SK-N-SH (cell line): ENCODE measurements around the gene TBC1D21. TPM values are rescaled to one million over a fixed set of nuclear protein-coding genes. Genes with fewer than 3 reads are reported as not detected.

Experiments used
- CTCF ChIA-PET: fragments of 300-600, 350-600 bp; formaldehyde crosslinking; extraction: SDS; loops from one replicate; lab custom pipeline; 2021; lab: Yijun Ruan, JAX
- POLR2A ChIA-PET: fragments of 350-600 bp; sonication (Branson Sonifier 250); formaldehyde crosslinking; extraction: SDS; loops from one replicate; lab custom pipeline; 2020; ENCODE audit warnings: antibody characterized with exemption, inconsistent platforms; lab: Yijun Ruan, JAX
- DNase-seq: peaks from one replicate; pipeline ENCODE4 v3.0.0; 2012
- H2AFZ ChIP-seq: fragments of 200-600 bp; sonication (generic); 2 replicates; pipeline ENCODE4 v1.8.1; 2016; ENCODE audit warnings: antibody characterized with exemption, mild to moderate bottlenecking, low read depth
- H3F3A ChIP-seq: fragments of 200-600 bp; sonication (generic); replicated peaks from 2 replicates; pipeline ENCODE3; 2016; ENCODE audit warnings: antibody characterized with exemption, mild to moderate bottlenecking; ENCODE audit not compliant: insufficient read depth
- H3K27ac ChIP-seq, 2 experiments: fragments of 200-500 bp in 1 of 2; fragments of 200-600 bp in 1 of 2; sonication (Bioruptor generic) in 1 of 2; sonication (generic), shearing (Covaris generic) in 1 of 2; 2 replicates each; pipeline versions ENCODE4 v1.5.1 to v1.6.1; 2014 to 2016; ENCODE audit warnings: low read depth in 2 of 2, inconsistent platforms in 1 of 2, low read length in 1 of 2, mild to moderate bottlenecking in 1 of 2, mixed read lengths in 1 of 2
- H3K27me3 ChIP-seq: fragments of 200-600 bp; sonication (generic), shearing (Covaris generic); 2 replicates; pipeline ENCODE4 v1.6.1; 2016; ENCODE audit warnings: mixed run types; ENCODE audit not compliant: insufficient read depth
- H3K36me3 ChIP-seq, 2 experiments: fragments of 200-500 bp in 1 of 2; fragments of 200-600 bp in 1 of 2; sonication (Bioruptor generic) in 1 of 2; sonication (generic) in 1 of 2; replicated peaks in 1 of 2; 2 replicates each; pipeline versions ENCODE3 to v1.5.1; 2014 to 2016; ENCODE audit warnings: low read length in 1 of 2, mild to moderate bottlenecking in 1 of 2; ENCODE audit not compliant: insufficient read depth in 2 of 2, control insufficient read depth in 1 of 2
- H3K4me1 ChIP-seq, 2 experiments: fragments of 200-500 bp in 1 of 2; fragments of 200-600 bp in 1 of 2; sonication (Bioruptor generic) in 1 of 2; sonication (generic), shearing (Covaris generic) in 1 of 2; 2 replicates each; pipeline versions ENCODE4 v1.5.1 to v1.6.1; 2014 to 2016; ENCODE audit warnings: low read depth in 1 of 2, low read length in 1 of 2, mixed run types in 1 of 2; ENCODE audit not compliant: insufficient read depth in 2 of 2, control insufficient read depth in 1 of 2
- H3K4me2 ChIP-seq: fragments of 200-600 bp; sonication (generic), shearing (Covaris generic); 2 replicates; pipeline ENCODE4 v1.6.1; 2017; ENCODE audit warnings: mixed run types
- H3K4me3 ChIP-seq, 2 experiments: fragments of 200-500 bp in 1 of 2; fragments of 200-600 bp in 1 of 2; sonication (Bioruptor generic) in 1 of 2; sonication (generic), shearing (Covaris generic) in 1 of 2; 2 replicates each; pipeline versions ENCODE4 v1.5.1 to v1.8.1; 2014 to 2016; ENCODE audit warnings: low read depth in 2 of 2, inconsistent platforms in 1 of 2, low read length in 1 of 2, mild to moderate bottlenecking in 1 of 2, mixed read lengths in 1 of 2, moderate library complexity in 1 of 2
- H3K79me2 ChIP-seq: fragments of 200-600 bp; sonication (generic); 2 replicates; pipeline ENCODE4 v1.8.1; 2017; ENCODE audit warnings: mild to moderate bottlenecking; ENCODE audit not compliant: insufficient read depth
- H3K9ac ChIP-seq: fragments of 200-600 bp; sonication (generic); 2 replicates; pipeline ENCODE4 v1.6.1; 2017; ENCODE audit warnings: mixed run types
- H3K9me2 ChIP-seq: fragments of 200-600 bp; sonication (generic); 2 replicates; pipeline ENCODE4 v1.6.1; 2017; ENCODE audit warnings: mixed run types
- H3K9me3 ChIP-seq: fragments of 200-600 bp; sonication (generic); 2 replicates; pipeline ENCODE4 v1.6.1; 2017; ENCODE audit warnings: mixed run types, mild to moderate bottlenecking, moderate library complexity
- H4K20me1 ChIP-seq: fragments of 200-600 bp; sonication (generic); 2 replicates; pipeline ENCODE4 v1.6.1; 2017; ENCODE audit warnings: mild to moderate bottlenecking, mixed run types; ENCODE audit not compliant: insufficient read depth
- EP300 ChIP-seq, 2 experiments: IDR thresholded peaks; 2 replicates each; pipeline versions ENCODE4 v1.4.0 to v1.6.1; 2012; ENCODE audit warnings: borderline replicate concordance in 1 of 2, low read depth in 1 of 2, low read length in 1 of 2
- EZH2phosphoT487 ChIP-seq: fragments of 200-600 bp; sonication (generic); IDR thresholded peaks from 2 replicates; pipeline ENCODE4 v1.6.1; 2017; ENCODE audit warnings: low read depth, mixed run types, mild to moderate bottlenecking, antibody characterized with exemption, moderate library complexity, borderline replicate concordance
- GABPA ChIP-seq: IDR thresholded peaks from 2 replicates; pipeline ENCODE4 v1.4.0; 2012; ENCODE audit warnings: low read depth, mild to moderate bottlenecking
- GATA2 ChIP-seq: sonication (generic); formaldehyde crosslinking; IDR thresholded peaks from 2 replicates; pipeline ENCODE4 v1.5.0; 2020; ENCODE audit warnings: mild to moderate bottlenecking, missing genetic modification reagents
- JUND ChIP-seq: IDR thresholded peaks from 2 replicates; pipeline ENCODE4 v1.4.0; 2012
- MAX ChIP-seq: IDR thresholded peaks from 2 replicates; pipeline ENCODE4 v1.4.0; 2012; ENCODE audit warnings: low read depth
- NRF1 ChIP-seq: IDR thresholded peaks from 2 replicates; pipeline ENCODE4 v1.6.1; 2012; ENCODE audit warnings: low read depth, mild to moderate bottlenecking, low read length
- PBX3 ChIP-seq: IDR thresholded peaks from 2 replicates; pipeline ENCODE4; 2012
- POLR2AphosphoS5 ChIP-seq: IDR thresholded peaks from 2 replicates; pipeline ENCODE4 v1.6.1; 2012; ENCODE audit warnings: low read depth, low read length
- RAD21 ChIP-seq: IDR thresholded peaks from 2 replicates; pipeline ENCODE4 v1.6.1; 2012; ENCODE audit warnings: mild to moderate bottlenecking, low read length
- RXRA ChIP-seq: IDR thresholded peaks from 2 replicates; pipeline ENCODE4 v1.4.0; 2012; ENCODE audit warnings: low read depth, mild to moderate bottlenecking, borderline replicate concordance
- TCF12 ChIP-seq: IDR thresholded peaks from 2 replicates; pipeline ENCODE4 v1.4.0; 2012
- USF2 ChIP-seq: fragments of 150-350 bp; IDR thresholded peaks from 2 replicates; pipeline ENCODE4 v1.6.1; 2017; ENCODE audit warnings: antibody characterized with exemption, low read length, low read depth, borderline replicate concordance
- YY1 ChIP-seq: IDR thresholded peaks from 2 replicates; pipeline ENCODE4 v1.4.0; 2012; ENCODE audit warnings: low read depth, mild to moderate bottlenecking
- WGBS: methylation state at CpG from one replicate; pipeline ENCODE4 v1.1.6; 2017; ENCODE audit warnings: low lambda C conversion rate; 5-methylcytosine and 5-hydroxymethylcytosine counted together
- polyA plus RNA-seq, 3 experiments: library from polyadenylated mRNA; depleted of rRNA; stranded (reverse); fragments of >200 nt; gene quantifications; 2 replicates each; pipeline ENCODE4 v1.2.3, GENCODE V29; 2012

Gene TBC1D21
- polyA plus RNA-seq, 1 of the 3 experiments (the other 2 are of a cell fraction), result not detected

- Histone ChIP-seq H3K9ac (no peak overlapping the region), H3K79me2 (no peaks in the 10 kb centered on the region), H3F3A (no peaks in the 10 kb centered on the region), H3K4me1 (peaks cover 0 to 12% of the 10 kb centered on the region in 2 experiments; a peak in 1 of 4 replicates), H3K4me3 (no peak overlapping the region), H4K20me1 (no peaks in the 10 kb centered on the region), H3K36me3 (no peaks in the 10 kb centered on the region), H3K9me3 (no peaks in the 10 kb centered on the region)
- DNase-seq, result no peak
- TF ChIP-seq GATA2 (CRISPR knock-in tag) (no peak), YY1 (no peak), RAD21 (no peak), MAX (no peak), EZH2phosphoT487 (no peak), GABPA (no peak), NRF1 (no peak), EP300 (IDR thresholded peaks at IDR 0.05; ENCODE audit: borderline replicate concordance in 1 of 2, low read depth in 1 of 2, low read length in 1 of 2) (no peak), TCF12 (no peak), RXRA (no peak), PBX3 (no peak), POLR2AphosphoS5 (no peak), USF2 (no peak)
- TF ChIP-seq, all 33 proteins: peak for 0
- no peak overlapping the region for H3K4me2 ChIP-seq
- no peak overlapping the region for H3K27ac ChIP-seq
- CTCF ChIA-PET, result interaction anchor here (0.9 to 3.8 kb wide), 5 partner anchors 10 to 183 kb away, joined by 3 to 33 read pairs (median 10); partner anchors contain the start of gene TBC1D21
- no peaks in the 10 kb centered on the region for H3K9me2 ChIP-seq
- WGBS, result 50% methylated on average over 2 of the region's 7 CpGs
- no peak overlapping the region for H2AFZ ChIP-seq
- POLR2A ChIA-PET, result no interaction called here
- peaks cover 4% of the 10 kb centered on the region; the same call in 1 of the 2 replicates for H3K27me3 ChIP-seq
Measured at GRCh38 chr15:73887481-73887880, 14.1 kb downstream of the TBC1D21 start.

GRCh38 chr15:73888224-73889041, 15.1 kb downstream of the TBC1D21 start:
- no peak for DNase-seq
- Histone ChIP-seq H3K36me3 (no peaks in the 10 kb centered on the region), H2AFZ (no peak overlapping the region), H3K9me2 (no peaks in the 10 kb centered on the region), H4K20me1 (no peaks in the 10 kb centered on the region), H3K79me2 (no peaks in the 10 kb centered on the region), H3K9me3 (no peaks in the 10 kb centered on the region), H3F3A (no peaks in the 10 kb centered on the region), H3K9ac (no peak overlapping the region), H3K4me3 (no peak overlapping the region), H3K27ac (no peak overlapping the region), H3K4me2 (no peak overlapping the region), H3K4me1 (peaks cover 0 to 12% of the 10 kb centered on the region in 2 experiments; a peak in 1 of 4 replicates), H3K27me3 (0 out of 2 replicates have a peak, but pooled peaks cover 3% of the 10 kb centered on the region)
- ChIA-PET CTCF (interaction anchor here (0.6 to 3.8 kb wide), 8 partner anchors 9 to 184 kb away, joined by 3 to 33 read pairs (median 6); partner anchors contain the start of gene TBC1D21), POLR2A (no interaction called here)
- WGBS, result 61% methylated on average over 9 of the region's 10 CpGs
- no peak for TF ChIP-seq JUND
